ENCODE measurements around the gene LHX4.

Gene LHX4

DNA sequence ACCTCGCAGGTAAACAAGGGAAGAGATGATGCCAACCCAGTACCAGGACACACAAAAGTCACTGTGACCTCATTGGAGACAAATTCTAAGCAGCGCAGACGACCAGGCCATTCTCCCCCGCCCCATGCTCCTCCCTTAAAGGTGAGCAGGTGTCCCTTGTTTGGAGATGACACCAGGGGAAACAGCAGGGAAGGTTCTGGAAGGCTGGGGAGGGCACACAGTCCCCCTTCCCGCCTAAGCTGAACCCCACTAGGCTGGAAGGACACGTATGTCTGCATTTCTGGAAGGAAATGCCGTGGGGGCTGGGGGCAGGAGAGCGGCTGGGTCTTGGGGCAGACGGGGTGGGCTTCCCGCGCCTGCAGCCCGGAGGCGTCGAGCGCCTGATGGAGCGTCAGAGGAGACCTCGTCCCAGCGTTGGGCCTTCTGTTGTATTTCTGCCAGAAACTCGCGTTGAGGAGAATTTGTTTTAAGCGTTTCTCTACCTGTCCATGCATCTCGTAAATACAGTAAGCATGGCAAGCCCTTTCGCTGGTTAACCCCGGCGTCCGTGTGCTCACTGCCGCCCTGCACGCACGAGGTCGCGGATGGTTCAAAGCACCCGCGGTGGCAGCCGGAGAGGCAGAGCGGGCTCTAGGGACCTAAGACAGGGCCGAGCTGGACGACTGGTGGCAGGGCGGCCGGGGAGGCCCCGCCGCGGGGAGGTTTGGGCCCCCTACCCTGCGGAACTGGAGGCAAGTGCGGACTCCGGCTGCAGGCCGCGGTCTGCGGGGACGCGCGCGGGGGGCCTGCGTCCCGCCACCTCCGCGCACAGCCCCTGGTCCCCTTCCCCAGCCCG is 1.2 kb upstream of the LHX4 start:
- DNase-seq: no peak

DNA sequence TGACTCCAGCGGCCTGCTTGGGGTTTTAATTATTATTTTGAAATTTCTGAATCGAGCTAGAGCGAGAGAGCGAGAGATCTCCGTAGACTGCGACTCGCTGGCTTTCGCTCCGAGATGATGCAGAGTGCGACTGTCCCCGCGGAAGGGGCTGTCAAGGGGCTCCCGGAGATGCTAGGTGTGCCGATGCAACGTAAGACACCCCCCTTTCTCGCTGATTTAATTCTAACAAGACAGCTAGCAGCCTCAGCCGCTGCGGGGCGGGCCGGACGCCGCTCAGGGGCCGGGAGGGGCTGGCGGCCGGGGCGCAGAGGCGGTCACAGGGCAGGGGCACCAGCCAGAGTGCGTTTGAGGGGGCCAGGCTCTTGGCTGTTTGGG is 339 bp downstream of the LHX4 start:
- DNase-seq: no peak

DNA sequence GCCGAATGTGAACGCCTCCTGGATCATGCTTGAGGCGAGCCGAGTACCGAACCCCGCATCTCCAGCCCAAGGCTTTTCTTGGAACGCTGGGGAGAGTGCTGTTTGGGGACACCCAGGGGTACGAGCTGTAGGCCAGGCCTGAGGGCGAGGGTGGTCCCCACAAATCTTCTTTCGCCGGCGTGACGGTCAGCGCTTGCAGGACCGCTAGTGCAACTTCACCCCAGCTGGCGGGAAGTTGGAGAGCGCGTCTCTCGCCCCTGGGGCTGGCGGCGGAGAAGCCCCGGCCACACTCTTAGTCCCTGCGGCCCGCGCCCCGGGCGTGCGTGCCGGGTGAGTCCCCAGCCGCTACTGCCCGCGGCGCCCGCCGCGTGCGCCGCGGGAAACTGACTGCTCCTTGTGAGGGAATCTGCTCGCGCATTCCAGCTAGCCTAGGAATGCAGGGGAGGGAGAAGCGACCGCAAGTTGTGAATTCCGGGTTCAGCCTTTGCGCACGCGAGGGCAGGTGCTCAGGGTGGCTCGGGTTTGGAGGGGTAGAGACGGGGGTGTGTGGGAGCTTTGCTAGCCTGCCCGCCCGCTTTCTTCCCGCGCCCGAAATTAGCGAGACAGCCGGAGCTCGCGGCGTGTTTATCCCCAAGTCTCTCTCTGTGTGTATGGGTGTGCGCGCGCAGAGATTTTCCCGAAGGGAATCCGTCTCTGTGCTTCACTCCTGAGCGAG is 884 bp downstream of the LHX4 start:
- DNase-seq: peak in 1 of 2 experiments; percentile 21

DNA sequence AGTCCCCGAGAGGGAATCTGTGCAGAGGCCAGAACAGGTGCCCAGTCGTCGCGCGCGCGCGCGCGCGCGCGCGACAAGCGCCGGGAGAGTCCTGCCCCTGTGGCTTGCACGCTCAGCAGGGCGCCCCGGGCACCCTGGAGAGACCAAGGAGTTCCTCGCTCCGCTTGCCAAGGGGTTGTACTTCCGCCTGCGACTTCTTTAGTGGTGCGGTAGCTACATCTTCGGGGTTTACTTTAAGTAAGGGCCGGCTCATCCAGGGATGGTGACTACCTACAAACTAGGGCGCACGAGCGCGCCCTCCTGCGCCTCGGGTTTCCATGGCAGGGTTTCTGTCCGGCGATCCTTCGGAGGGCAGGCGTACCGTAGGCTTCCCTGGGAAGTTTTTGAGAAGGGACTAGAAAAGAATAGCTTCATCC is 1.4 kb downstream of the LHX4 start:
- peak in 1 of 2 experiments; percentile 30 for DNase-seq

GRCh38 chr1:180231936-180232335 is 1.9 kb downstream of the LHX4 start:
- no peak for DNase-seq

- no peak for DNase-seq
Measured at GRCh38 chr1:180232521-180233043, 2.5 kb downstream of the LHX4 start.

GRCh38 chr1:180233191-180234011 is 3.3 kb downstream of the LHX4 start:
- no peak for DNase-seq

GRCh38 chr1:180234369-180235076 is 4.5 kb downstream of the LHX4 start:
- no peak for DNase-seq

DNA sequence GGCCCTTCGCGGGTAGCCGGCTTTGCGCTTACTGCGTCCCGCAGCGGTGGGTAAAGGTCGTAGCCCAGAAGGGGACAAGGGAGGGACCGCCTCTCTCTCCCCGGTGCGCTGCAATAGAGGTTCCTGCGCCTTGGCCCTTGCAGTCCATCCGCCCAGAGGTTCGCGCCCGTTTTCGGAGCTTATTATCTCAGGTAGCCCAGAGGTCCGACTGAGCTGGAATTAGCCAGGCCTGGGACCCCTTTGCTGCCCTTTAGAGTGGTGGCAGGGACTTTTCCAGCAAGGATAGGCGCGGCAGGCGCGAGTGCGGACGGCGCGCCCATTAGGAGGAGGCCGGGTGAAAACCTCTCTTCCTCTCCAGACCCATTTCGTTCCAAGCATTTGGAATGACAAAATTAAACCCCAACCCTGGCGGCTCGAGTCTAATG is 5.0 kb downstream of the LHX4 start:
- DNase-seq: no peak

- no peak for DNase-seq
Measured at GRCh38 chr1:180235502-180236239, 5.6 kb downstream of the LHX4 start.

DNA sequence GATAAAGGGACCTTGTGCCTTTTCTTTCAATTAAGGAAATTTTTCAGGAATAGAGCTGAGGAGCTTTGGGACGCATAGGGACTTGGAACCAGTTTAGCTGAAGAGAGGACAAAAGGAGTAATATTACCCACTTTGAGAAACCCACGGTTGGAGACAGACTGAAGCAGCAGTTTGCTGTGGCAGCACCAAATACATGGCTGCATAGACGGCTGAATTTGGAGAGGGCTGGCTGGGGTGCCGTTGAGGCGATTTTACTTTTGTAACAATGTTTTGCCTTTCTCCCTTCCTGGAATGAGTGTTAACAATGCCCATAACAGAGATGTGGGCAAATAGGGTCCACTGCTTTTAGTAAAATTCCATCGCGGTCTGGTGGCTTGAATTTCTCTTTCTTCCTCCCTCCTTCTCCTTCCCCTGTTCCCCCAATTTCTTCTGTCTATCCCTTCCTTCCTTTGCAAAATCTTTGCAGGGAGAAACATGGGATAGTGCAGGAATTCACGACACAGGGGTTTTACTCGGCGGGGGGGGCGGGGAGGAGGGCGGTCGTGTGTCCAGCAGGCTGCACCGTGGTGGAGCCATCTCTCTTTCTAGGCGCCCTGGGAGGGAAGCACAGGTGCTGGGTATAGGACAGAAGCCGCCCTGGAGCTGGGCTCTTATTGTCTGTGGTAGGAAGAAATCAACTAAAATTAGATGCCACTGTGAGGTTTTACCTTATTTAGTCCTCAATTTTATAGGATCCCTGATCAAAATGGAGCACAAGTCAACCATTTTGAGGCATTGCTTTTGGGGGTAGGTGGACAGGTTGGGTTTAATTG is 6.8 kb downstream of the LHX4 start:
- DNase-seq: no peak

GRCh38 chr1:180237869-180238476 is 7.9 kb downstream of the LHX4 start:
- no peak for DNase-seq

- no peak for DNase-seq
Measured at GRCh38 chr1:180238675-180239074, 8.6 kb downstream of the LHX4 start.

DNA sequence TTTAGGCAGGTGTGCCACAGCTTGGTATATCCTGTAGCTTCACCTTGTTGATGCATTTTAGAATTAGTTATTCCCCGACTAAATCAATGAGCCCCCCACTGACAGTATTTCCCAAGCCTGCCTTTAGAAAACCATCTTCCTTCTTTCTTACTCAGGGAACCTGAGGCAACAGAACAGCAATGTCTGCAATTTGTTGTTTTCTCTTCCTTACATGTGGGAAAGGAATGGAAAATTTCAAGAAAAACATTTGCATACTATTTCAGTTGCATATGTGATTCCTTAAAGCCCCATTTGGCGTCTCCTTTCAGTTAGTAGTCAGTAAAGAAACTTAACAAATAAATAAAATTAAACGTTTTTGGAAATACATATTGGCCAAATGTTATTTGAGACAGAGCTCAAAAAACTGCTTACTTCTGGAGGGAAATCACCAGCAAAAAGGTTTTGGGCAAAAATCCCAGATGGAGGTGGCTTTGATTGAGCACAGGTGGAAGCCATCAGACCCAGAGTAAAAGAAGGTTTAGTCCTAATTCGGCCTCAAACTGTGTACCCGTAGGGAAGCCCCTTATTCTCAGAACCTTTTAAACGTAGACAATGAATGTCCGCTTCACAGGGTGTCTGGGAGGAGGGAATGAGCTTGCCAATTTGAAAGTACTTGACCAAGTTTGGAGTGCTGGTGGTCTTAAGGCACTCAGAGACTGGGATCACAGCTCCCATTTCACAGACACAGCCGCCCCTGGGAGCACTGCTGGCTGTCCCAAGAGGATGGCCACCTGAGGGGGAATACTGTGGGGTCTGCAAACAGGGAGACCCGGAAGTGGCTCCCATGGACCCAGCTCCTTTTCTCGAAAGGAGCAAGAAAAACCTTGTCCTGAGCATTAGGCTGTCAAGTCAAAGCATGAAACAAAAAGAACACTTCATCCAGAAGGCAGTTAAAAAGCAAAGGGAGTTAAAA is 9.4 kb downstream of the LHX4 start:
- DNase-seq: no peak

DNA sequence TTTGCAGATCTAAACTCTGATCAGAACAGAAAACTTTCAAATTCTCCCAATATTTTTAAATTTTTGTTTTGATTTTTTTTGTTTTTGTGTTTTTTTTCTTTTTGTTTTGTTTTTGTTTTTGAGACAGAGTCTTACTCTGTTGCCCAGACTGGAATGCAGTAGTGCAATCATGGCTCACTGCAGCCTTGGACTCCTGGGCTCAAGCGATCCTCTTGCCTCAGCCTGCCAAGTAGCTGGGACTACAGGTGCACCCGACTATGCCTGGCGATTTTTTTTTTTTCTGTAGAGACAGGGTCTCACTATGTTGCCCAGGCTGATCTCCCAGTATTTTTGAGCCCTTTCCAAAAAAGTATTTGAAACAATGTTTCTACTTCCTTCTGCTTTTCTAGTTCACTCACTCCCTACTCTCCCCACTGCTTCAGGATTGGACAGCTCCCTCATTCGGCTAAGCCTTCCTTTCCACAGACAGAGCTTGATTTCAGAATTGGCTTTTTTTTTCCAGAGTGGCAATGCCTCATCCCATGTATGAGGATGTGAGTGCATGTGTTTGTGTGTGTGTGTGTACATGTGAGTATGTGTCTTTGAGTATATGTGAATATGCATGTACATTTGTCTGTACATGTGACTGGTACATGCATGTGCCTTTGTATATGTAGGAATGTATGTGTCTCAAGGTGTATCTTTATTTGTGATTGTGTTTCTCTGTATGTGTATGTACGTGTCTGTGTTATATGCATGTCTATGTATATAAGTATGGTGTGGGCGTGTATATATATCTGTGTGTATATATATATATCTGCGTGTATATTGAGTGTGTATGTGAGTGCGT is 11.9 kb downstream of the LHX4 start:
- DNase-seq: no peak

DNA sequence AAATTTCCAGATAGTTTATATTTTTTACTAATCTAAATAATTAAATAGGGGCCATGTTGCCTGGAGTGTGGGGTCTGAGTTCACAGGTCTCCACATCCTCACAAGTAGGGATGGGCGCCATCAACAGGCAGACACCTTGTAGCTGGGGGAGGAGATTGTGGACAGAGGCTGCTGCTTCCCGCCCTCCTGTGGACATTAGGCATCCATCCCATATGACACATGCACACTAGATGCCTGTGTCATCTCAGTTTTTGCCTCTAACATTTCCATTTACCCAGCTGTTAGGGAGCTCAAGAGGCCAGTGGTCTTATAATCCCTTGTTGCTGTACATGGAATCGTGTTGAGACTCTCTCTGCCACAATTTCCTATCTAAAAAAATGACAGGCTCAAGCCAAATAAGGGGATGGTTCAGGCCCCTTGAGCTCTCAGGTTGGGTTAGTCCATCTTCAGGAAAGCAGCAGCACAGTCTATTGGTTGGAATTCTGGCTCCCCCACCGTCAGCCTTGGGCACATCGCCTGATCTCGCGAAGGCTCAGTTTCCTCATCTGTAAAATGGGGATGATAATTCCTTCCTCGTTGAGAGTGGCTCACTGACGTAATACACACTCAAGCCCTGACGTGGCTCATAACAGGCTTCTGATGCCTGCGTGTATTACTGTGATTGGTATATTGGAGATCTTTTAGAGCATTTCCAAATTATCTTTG is 13.6 kb downstream of the LHX4 start:
- no peak for DNase-seq

DNA sequence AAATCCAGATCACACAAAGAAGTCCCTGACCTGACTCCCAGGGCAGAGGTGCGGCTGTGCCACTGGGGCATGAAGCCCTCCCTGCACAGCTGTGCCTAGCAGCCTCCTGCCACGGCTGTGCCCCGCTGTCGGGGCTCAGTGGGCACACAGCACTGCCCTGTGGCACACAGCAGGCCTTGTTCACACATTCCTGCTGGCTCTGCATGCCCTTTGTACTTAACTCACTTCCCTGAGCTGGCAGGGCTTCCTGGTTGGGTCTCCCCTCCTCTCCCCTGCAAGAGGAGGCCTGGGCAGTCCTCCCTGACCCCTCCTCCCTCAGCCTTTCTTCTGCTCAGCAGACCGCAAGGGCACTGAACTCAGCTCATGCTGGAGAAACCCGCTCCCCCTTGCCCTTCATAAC is 14.8 kb downstream of the LHX4 start:
- DNase-seq: no peak

GRCh38 chr1:180246579-180246978 is 16.5 kb downstream of the LHX4 start:
- no peak for DNase-seq
